ENCODE results near the gene RNF126. TPM values are rescaled to one million over a fixed set of nuclear protein-coding genes. Genes with fewer than 3 reads are reported as not detected.
A peak's percentile ranks its signal among the peaks of the same experiment; 100 is the strongest.

RNF126 gene
- total RNA-seq, 1 experiment from 2014 or later = 61.2 TPM

DNA sequence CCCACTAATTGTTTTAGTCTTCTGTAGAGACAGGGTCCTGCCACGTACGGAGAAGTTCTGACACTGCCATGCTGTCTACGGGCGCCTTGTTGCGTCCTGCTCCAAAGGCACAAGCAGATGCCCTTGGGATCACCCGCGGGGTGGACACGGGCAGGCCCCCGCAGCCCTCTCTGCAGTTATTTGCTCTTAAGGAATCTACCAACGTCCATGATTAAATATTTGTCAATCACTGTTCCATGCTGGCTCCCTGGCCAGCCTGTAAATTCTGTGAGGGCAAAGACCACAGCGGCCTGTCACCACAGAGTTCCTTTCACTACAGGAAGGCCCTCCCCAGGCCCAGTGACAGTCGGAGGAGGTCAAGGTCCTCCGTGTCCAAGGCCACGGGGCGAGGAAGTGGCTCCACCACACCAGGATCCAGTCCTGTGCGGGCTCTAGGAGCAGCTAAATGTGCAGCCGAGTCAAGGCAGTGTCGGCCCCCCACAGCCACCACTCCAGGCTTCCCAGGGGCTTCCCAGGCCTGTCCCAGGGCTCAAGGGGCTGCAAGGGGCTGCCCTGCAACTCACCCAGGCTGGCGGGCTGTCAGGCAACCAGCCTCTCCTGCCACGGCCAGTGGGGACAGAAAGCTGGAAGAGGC lies 2.1 kb downstream of the RNF126 start:
- intact Hi-C loops (cut with micrococcal nuclease; ENCODE audit: unreplicated experiment) = no loop called here
- BruUV-seq (replicated peaks) = no TSS peak

DNA sequence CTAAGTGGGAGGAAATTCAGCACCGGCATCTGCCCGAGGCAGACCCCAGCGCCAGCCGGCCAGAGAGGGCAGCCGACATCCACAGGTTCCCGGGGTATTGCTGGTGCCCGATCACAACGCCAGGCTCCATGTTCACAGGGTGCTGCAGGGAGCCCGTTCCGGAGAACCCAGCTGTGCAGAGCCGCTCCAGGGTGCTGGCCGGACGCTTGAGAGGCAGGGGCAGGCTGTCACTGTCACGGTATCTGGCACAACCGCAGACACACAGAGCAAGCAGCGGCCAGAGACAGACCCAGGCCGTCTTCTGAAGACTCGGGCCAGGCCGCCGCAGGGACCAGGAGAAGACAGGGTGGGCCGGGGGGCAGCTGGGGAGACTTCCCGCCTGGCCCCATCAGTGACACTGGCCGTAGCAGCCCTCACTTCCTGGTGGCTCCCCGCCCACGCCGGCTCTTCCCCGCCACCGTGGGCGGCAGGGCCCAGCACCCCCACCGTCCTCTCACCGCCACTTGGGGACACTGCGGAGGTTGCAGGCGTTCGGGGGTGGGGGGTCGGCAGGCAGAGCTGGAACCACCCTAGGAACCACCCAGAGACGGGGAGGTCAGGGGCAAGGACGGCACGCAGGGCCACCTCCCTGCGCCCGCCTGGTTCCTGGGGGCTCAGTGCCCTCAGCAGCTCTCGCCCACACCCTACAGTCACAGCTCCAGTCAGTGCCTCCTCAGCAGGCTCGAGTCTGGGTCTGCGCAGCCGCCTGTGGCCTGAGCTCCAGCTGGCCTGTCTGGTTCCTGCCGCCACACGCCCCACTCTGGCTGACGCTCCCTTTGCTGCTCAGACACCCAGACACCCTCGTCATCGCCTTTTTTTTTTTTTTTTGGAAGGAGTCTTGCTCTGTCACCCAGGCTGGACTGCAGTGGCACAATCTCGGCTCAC lies 3.8 kb downstream of the RNF126 start:
- H3K9me3 ChIP-seq (ENCODE audit: control insufficient read depth, insufficient read depth, low read depth, low read length) = no peaks in the 10 kb centered on the region
- ChIA-PET CTCF (no interaction called here), POLR2A (no interaction called here)
- H3K4me3 ChIP-seq (ENCODE audit: low read depth in 2 of 2, low read length in 2 of 2) = no peak overlapping the region
- H3K27ac ChIP-seq (ENCODE audit: low read length) = no peak overlapping the region
- no peaks in the 10 kb centered on the region; the same call in 1 of the 2 replicates for H3K36me3 ChIP-seq (ENCODE audit: control insufficient read depth, insufficient read depth, low read length)
- BruUV-seq (replicated peaks) = no TSS peak
- no peak for ATAC-seq
- H3K4me1 ChIP-seq (ENCODE audit: control insufficient read depth, insufficient read depth, low read length) = no peaks in the 10 kb centered on the region; the same call in 1 of the 2 replicates
- intact Hi-C loops (cut with micrococcal nuclease; ENCODE audit: unreplicated experiment) = no loop called here
- no peak for DNase-seq (ENCODE audit: low read depth, low spot score)
- in situ Hi-C loops (cut with HindIII; ENCODE audit: low pct_unique_long_range_greater_than_20kb, low sequenced_read_pairs) = no loop called here
- H3K27me3 ChIP-seq (ENCODE audit: control insufficient read depth, insufficient read depth, low read length) = no peaks in the 10 kb centered on the region
- TF ChIP-seq, protein P1, sequence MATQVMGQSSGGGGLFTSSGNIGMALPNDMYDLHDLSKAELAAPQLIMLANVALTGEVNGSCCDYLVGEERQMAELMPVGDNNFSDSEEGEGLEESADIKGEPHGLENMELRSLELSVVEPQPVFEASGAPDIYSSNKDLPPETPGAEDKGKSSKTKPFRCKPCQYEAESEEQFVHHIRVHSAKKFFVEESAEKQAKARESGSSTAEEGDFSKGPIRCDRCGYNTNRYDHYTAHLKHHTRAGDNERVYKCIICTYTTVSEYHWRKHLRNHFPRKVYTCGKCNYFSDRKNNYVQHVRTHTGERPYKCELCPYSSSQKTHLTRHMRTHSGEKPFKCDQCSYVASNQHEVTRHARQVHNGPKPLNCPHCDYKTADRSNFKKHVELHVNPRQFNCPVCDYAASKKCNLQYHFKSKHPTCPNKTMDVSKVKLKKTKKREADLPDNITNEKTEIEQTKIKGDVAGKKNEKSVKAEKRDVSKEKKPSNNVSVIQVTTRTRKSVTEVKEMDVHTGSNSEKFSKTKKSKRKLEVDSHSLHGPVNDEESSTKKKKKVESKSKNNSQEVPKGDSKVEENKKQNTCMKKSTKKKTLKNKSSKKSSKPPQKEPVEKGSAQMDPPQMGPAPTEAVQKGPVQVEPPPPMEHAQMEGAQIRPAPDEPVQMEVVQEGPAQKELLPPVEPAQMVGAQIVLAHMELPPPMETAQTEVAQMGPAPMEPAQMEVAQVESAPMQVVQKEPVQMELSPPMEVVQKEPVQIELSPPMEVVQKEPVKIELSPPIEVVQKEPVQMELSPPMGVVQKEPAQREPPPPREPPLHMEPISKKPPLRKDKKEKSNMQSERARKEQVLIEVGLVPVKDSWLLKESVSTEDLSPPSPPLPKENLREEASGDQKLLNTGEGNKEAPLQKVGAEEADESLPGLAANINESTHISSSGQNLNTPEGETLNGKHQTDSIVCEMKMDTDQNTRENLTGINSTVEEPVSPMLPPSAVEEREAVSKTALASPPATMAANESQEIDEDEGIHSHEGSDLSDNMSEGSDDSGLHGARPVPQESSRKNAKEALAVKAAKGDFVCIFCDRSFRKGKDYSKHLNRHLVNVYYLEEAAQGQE (IDR thresholded peaks at IDR 0.05; ENCODE audit: insufficient read depth in 1 of 2, low read depth in 2 of 2, low read length in 1 of 2) = no peak
- TF ChIP-seq SIN3A (IDR thresholded peaks at IDR 0.05; ENCODE audit: borderline replicate concordance, insufficient read depth, low read depth, low read length) (no peak), POLR2AphosphoS5 (IDR thresholded peaks at IDR 0.05; ENCODE audit: low read depth, low read length) (no peak), TCF7L2 (IDR thresholded peaks at IDR 0.05; ENCODE audit: low read depth, low read length) (no peak)
- TF ChIP-seq, protein P2, sequence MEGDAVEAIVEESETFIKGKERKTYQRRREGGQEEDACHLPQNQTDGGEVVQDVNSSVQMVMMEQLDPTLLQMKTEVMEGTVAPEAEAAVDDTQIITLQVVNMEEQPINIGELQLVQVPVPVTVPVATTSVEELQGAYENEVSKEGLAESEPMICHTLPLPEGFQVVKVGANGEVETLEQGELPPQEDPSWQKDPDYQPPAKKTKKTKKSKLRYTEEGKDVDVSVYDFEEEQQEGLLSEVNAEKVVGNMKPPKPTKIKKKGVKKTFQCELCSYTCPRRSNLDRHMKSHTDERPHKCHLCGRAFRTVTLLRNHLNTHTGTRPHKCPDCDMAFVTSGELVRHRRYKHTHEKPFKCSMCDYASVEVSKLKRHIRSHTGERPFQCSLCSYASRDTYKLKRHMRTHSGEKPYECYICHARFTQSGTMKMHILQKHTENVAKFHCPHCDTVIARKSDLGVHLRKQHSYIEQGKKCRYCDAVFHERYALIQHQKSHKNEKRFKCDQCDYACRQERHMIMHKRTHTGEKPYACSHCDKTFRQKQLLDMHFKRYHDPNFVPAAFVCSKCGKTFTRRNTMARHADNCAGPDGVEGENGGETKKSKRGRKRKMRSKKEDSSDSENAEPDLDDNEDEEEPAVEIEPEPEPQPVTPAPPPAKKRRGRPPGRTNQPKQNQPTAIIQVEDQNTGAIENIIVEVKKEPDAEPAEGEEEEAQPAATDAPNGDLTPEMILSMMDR (IDR thresholded peaks at IDR 0.05) = no peak

More for the DNA sequence above, 2.1 kb downstream of the RNF126 start:
- Histone ChIP-seq H3K4me1 (ENCODE audit: control insufficient read depth, insufficient read depth, low read length) (no peaks in the 10 kb centered on the region; the same call in 1 of the 2 replicates), H3K27me3 (ENCODE audit: control insufficient read depth, insufficient read depth, low read length) (no peaks in the 10 kb centered on the region), H3K9me3 (ENCODE audit: control insufficient read depth, insufficient read depth, low read depth, low read length) (no peaks in the 10 kb centered on the region), H3K36me3 (ENCODE audit: control insufficient read depth, insufficient read depth, low read length) (no peaks in the 10 kb centered on the region; the same call in 1 of the 2 replicates), H3K4me3 (ENCODE audit: low read depth in 2 of 2, low read length in 2 of 2) (peak overlapping the region; percentile 58 to 78), H3K27ac (ENCODE audit: low read length) (peak overlapping the region; percentile 71; the same call in 1 of the 2 replicates)
- ATAC-seq (no peak), DNase-seq (ENCODE audit: low read depth, low spot score) (no peak)
- CTCF ChIA-PET = no interaction called here
- in situ Hi-C loops (cut with HindIII; ENCODE audit: low pct_unique_long_range_greater_than_20kb, low sequenced_read_pairs) = no loop called here
- TF ChIP-seq POLR2AphosphoS5 (IDR thresholded peaks at IDR 0.05; ENCODE audit: low read depth, low read length) = no peak
- TF ChIP-seq SIN3A (IDR thresholded peaks at IDR 0.05; ENCODE audit: borderline replicate concordance, insufficient read depth, low read depth, low read length) = no peak
- no peak for TF ChIP-seq TCF7L2 (IDR thresholded peaks at IDR 0.05; ENCODE audit: low read depth, low read length)
- TF ChIP-seq, protein P2 (IDR thresholded peaks at IDR 0.05) = no peak
- TF ChIP-seq, protein P1 (IDR thresholded peaks at IDR 0.05; ENCODE audit: insufficient read depth in 1 of 2, low read depth in 2 of 2, low read length in 1 of 2) = no peak
- POLR2A ChIA-PET = no interaction called here

Measured in Panc1 (cell line).